Type B pancreatic cell (in vitro differentiated cells): Measurements from ENCODE around the gene HOXD4. TPM values are rescaled to one million over a fixed set of nuclear protein-coding genes. Genes with fewer than 3 reads are reported as not detected.

ENCODE experiments used
- DNase-seq: peaks from one replicate; pipeline ENCODE4 v3.0.0; 2021; ENCODE audit warnings: mixed read lengths; ENCODE audit not compliant: unreplicated experiment; ENCODE audit errors: extremely low spot score
- H3K27ac Mint-ChIP-seq: 2 replicates; pipeline ENCODE4 v1.8.0; 2021; ENCODE audit warnings: mild to moderate bottlenecking, mixed read lengths
- H3K27me3 Mint-ChIP-seq: 2 replicates; pipeline ENCODE4 v1.8.0; 2021; ENCODE audit warnings: mixed read lengths
- H3K36me3 Mint-ChIP-seq: 2 replicates; pipeline ENCODE4 v1.8.0; 2021; ENCODE audit warnings: mixed read lengths
- H3K4me1 Mint-ChIP-seq: one replicate; pipeline ENCODE4 v1.8.0; 2021; ENCODE audit warnings: mixed read lengths; ENCODE audit not compliant: unreplicated experiment
- H3K4me3 Mint-ChIP-seq: 2 replicates; pipeline ENCODE4 v1.8.0; 2021; ENCODE audit warnings: mild to moderate bottlenecking, mixed read lengths
- H3K9me3 Mint-ChIP-seq: 2 replicates; pipeline ENCODE4 v1.8.0; 2021; ENCODE audit warnings: mixed read lengths
- total RNA-seq: library from RNA; stranded (reverse); gene quantifications from 2 replicates; pipeline ENCODE4 v1.2.1, GENCODE V29; 2021; ENCODE audit warnings: low replicate concordance
- TF ChIP-seq, protein P1 (sequence below): fragments of 200-600 bp; sonication (generic); conservative IDR thresholded peaks from 2 replicates; pipeline ENCODE4 v1.5.0; 2021; ENCODE audit warnings: antibody characterized with exemption, mild to moderate bottlenecking

The HOXD4 gene
- total RNA-seq, 1 donor from 2014 or later, result 37.0 TPM

DNA sequence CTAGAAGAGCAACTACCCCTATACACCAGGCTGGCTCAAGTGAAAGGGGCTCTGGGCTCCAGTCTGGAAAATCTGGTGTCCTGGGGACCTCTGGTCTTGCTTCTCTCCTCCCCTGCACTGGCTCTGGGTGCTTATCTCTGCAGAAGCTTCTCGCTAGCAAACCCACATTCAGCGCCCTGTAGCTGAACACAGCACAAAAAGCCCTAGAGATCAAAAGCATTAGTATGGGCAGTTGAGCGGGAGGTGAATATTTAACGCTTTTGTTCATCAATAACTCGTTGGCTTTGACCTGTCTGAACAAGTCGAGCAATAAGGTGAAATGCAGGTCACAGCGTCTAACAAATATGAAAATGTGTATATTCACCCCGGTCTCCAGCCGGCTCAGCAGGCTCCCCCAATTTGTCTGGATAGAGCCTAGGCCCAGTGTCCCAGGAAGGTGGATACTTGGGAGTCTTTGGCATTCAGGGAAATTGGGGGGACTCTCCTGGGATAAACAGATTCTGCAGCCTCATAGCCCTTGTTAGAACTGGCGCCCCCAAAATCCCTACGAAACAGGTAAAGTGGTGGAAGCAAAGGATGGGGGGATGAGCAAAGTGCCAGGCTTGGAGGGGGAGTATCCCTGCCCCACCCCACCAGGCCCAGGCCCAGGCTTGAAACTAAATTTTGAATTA, 2.5 kb upstream of the HOXD4 start:
- DNase-seq, result no peak
- H3K27me3 Mint-ChIP-seq, result peaks cover 94% of the 10 kb centered on the region
- no peak overlapping the region for H3K27ac Mint-ChIP-seq
- peaks cover 8% of the 10 kb centered on the region for H3K36me3 Mint-ChIP-seq
- peaks cover 21% of the 10 kb centered on the region for H3K4me1 Mint-ChIP-seq
- TF ChIP-seq, protein P1, sequence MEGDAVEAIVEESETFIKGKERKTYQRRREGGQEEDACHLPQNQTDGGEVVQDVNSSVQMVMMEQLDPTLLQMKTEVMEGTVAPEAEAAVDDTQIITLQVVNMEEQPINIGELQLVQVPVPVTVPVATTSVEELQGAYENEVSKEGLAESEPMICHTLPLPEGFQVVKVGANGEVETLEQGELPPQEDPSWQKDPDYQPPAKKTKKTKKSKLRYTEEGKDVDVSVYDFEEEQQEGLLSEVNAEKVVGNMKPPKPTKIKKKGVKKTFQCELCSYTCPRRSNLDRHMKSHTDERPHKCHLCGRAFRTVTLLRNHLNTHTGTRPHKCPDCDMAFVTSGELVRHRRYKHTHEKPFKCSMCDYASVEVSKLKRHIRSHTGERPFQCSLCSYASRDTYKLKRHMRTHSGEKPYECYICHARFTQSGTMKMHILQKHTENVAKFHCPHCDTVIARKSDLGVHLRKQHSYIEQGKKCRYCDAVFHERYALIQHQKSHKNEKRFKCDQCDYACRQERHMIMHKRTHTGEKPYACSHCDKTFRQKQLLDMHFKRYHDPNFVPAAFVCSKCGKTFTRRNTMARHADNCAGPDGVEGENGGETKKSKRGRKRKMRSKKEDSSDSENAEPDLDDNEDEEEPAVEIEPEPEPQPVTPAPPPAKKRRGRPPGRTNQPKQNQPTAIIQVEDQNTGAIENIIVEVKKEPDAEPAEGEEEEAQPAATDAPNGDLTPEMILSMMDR, result no peak
- peak overlapping the region; percentile 89 for H3K4me3 Mint-ChIP-seq
- no peaks in the 10 kb centered on the region for H3K9me3 Mint-ChIP-seq

GRCh38 chr2:176149481-176149938, 1.8 kb upstream of the HOXD4 start:
- DNase-seq, result no peak
- peak overlapping the region; percentile 89 for H3K4me3 Mint-ChIP-seq

DNA sequence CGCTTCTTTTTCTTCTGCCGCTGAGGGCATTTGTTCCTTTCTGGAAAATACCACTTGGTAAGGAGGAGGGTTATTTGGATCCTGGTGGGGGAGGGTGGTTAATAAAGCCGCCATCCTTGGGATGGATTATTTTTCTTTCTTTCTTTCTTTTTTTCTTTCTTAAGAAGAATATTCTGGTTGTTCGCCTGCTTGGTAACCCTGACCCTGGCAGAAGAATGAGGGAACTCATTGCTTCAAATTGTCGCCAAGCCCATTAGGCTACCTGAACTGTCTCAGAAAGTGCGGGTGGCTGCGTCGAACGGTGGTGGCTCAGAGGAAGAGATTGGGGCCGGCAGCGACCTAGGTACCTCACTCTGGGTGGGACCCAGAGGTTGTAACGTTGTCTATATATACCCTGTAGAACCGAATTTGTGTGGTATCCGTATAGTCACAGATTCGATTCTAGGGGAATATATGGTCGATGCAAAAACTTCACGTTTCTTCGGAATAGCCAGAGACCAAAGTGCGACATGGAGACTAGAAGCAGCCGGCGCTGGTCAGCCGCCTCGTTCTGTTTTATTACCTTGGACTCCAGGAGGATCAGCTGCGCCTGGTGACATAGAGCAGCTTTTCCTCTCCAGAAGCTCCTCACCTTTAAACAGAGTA, 1.3 kb upstream of the HOXD4 start:
- Mint-ChIP-seq H3K4me1 (peaks cover 21% of the 10 kb centered on the region), H3K27me3 (peaks cover 94% of the 10 kb centered on the region), H3K4me3 (peak overlapping the region; percentile 89), H3K9me3 (no peaks in the 10 kb centered on the region), H3K36me3 (peaks cover 17% of the 10 kb centered on the region), H3K27ac (peak overlapping the region; percentile 32)
- TF ChIP-seq, protein P1, result no peak
- no peak for DNase-seq

More at GRCh38 chr2:176149481-176149938, 1.8 kb upstream of the HOXD4 start:
- Mint-ChIP-seq H3K27me3 (peaks cover 94% of the 10 kb centered on the region), H3K9me3 (no peaks in the 10 kb centered on the region), H3K27ac (no peak overlapping the region), H3K4me1 (peaks cover 21% of the 10 kb centered on the region), H3K36me3 (peaks cover 12% of the 10 kb centered on the region)
- TF ChIP-seq, protein P1, result no peak

GRCh38 chr2:176150584-176151441, 537 bp upstream of the HOXD4 start:
- TF ChIP-seq, protein P1, result no peak
- H3K4me3 Mint-ChIP-seq, result peak overlapping the region; percentile 89
- no peaks in the 10 kb centered on the region for H3K9me3 Mint-ChIP-seq
- peak overlapping the region; percentile 75 for H3K27ac Mint-ChIP-seq
- peaks cover 24% of the 10 kb centered on the region for H3K36me3 Mint-ChIP-seq
- H3K27me3 Mint-ChIP-seq, result peaks cover 94% of the 10 kb centered on the region
- peaks cover 21% of the 10 kb centered on the region for H3K4me1 Mint-ChIP-seq
- no peak for DNase-seq

GRCh38 chr2:176152350-176153181, 1.2 kb downstream of the HOXD4 start:
- Mint-ChIP-seq H3K4me3 (peak overlapping the region; percentile 86), H3K9me3 (no peaks in the 10 kb centered on the region), H3K36me3 (peaks cover 20% of the 10 kb centered on the region), H3K27ac (peak overlapping the region; percentile 29), H3K27me3 (peaks cover 91% of the 10 kb centered on the region), H3K4me1 (peaks cover 27% of the 10 kb centered on the region)
- no peak for DNase-seq
- TF ChIP-seq, protein P1, result no peak
